ENCODE data around the gene MAPK12.
A peak's percentile ranks its signal among the peaks of the same experiment; 100 is the strongest.

Gene MAPK12

GRCh38 chr22:50236731-50237409 is 24.6 kb downstream of the MAPK12 start:
- H3K9me3 ChIP-seq (ENCODE audit: insufficient read depth, low read depth, low read length) = no peaks in the 10 kb centered on the region
- H2AFZ ChIP-seq (ENCODE audit: low read length) = no peak overlapping the region
- TF ChIP-seq CTCF (conservative IDR thresholded peaks at IDR 0.05; ENCODE audit: low read length) (peak; percentile 64), EZH2phosphoT487 (IDR thresholded peaks at IDR 0.05; ENCODE audit: borderline replicate concordance) (no peak)
- no peak overlapping the region for H3K9ac ChIP-seq (ENCODE audit: low read depth, low read length, poor library complexity, severe bottlenecking)
- peaks cover 7% of the 10 kb centered on the region for H4K20me1 ChIP-seq (ENCODE audit: insufficient read depth, low read length, poor library complexity, severe bottlenecking)
- H3K27me3 ChIP-seq (ENCODE audit: insufficient read depth, low read length, poor library complexity, severe bottlenecking) = no peaks in the 10 kb centered on the region
- peaks cover 10% of the 10 kb centered on the region for H3K4me1 ChIP-seq (ENCODE audit: insufficient read depth, low read length, poor library complexity, severe bottlenecking)
- no peaks in the 10 kb centered on the region for H3F3A ChIP-seq (ENCODE audit: low read depth)
- H3K4me3 ChIP-seq (ENCODE audit: low read length, poor library complexity, severe bottlenecking) = no peak overlapping the region
- peaks cover 53% of the 10 kb centered on the region; the same call in 1 of the 2 replicates for H3K79me2 ChIP-seq (ENCODE audit: insufficient read depth, low read length)
- no peaks in the 10 kb centered on the region for H3K9me2 ChIP-seq (replicated peaks; ENCODE audit: low read depth, low read length)
- H3K4me2 ChIP-seq (ENCODE audit: low read depth, low read length, poor library complexity, severe bottlenecking) = no peak overlapping the region
- H3K36me3 ChIP-seq (ENCODE audit: insufficient read depth, low read length) = peaks cover 9% of the 10 kb centered on the region; the same call in 1 of the 2 replicates

GRCh38 chr22:50233223-50233622 is 28.3 kb downstream of the MAPK12 start:
- H3K9me3 ChIP-seq (ENCODE audit: insufficient read depth, low read depth, low read length) = no peaks in the 10 kb centered on the region
- H3F3A ChIP-seq (ENCODE audit: low read depth) = no peaks in the 10 kb centered on the region
- H3K79me2 ChIP-seq (ENCODE audit: insufficient read depth, low read length) = peaks cover 23% of the 10 kb centered on the region; the same call in 1 of the 2 replicates
- no peaks in the 10 kb centered on the region for H3K9me2 ChIP-seq (replicated peaks; ENCODE audit: low read depth, low read length)
- H2AFZ ChIP-seq (ENCODE audit: low read length) = no peak overlapping the region
- H4K20me1 ChIP-seq (ENCODE audit: insufficient read depth, low read length, poor library complexity, severe bottlenecking) = no peaks in the 10 kb centered on the region
- no peak overlapping the region for H3K4me2 ChIP-seq (ENCODE audit: low read depth, low read length, poor library complexity, severe bottlenecking)
- no peak overlapping the region for H3K4me3 ChIP-seq (ENCODE audit: low read length, poor library complexity, severe bottlenecking)
- TF ChIP-seq CTCF (conservative IDR thresholded peaks at IDR 0.05; ENCODE audit: low read length) = no peak
- TF ChIP-seq EZH2phosphoT487 (IDR thresholded peaks at IDR 0.05; ENCODE audit: borderline replicate concordance) = no peak
- H3K36me3 ChIP-seq (ENCODE audit: insufficient read depth, low read length) = peaks cover 9% of the 10 kb centered on the region; the same call in 1 of the 2 replicates
- H3K9ac ChIP-seq (ENCODE audit: low read depth, low read length, poor library complexity, severe bottlenecking) = no peak overlapping the region
- H3K4me1 ChIP-seq (ENCODE audit: insufficient read depth, low read length, poor library complexity, severe bottlenecking) = no peaks in the 10 kb centered on the region
- H3K27me3 ChIP-seq (ENCODE audit: insufficient read depth, low read length, poor library complexity, severe bottlenecking) = no peaks in the 10 kb centered on the region

- Histone ChIP-seq H3K4me3 (ENCODE audit: low read length, poor library complexity, severe bottlenecking) (no peak overlapping the region), H3K9ac (ENCODE audit: low read depth, low read length, poor library complexity, severe bottlenecking) (no peak overlapping the region), H3K9me2 (replicated peaks; ENCODE audit: low read depth, low read length) (no peaks in the 10 kb centered on the region), H3K36me3 (ENCODE audit: insufficient read depth, low read length) (peaks cover 9% of the 10 kb centered on the region; the same call in 1 of the 2 replicates), H3F3A (ENCODE audit: low read depth) (no peaks in the 10 kb centered on the region), H3K4me1 (ENCODE audit: insufficient read depth, low read length, poor library complexity, severe bottlenecking) (no peaks in the 10 kb centered on the region), H3K4me2 (ENCODE audit: low read depth, low read length, poor library complexity, severe bottlenecking) (no peak overlapping the region), H3K79me2 (ENCODE audit: insufficient read depth, low read length) (peaks cover 22% of the 10 kb centered on the region; the same call in 1 of the 2 replicates), H3K27me3 (ENCODE audit: insufficient read depth, low read length, poor library complexity, severe bottlenecking) (no peaks in the 10 kb centered on the region), H2AFZ (ENCODE audit: low read length) (no peak overlapping the region), H4K20me1 (ENCODE audit: insufficient read depth, low read length, poor library complexity, severe bottlenecking) (no peaks in the 10 kb centered on the region), H3K9me3 (ENCODE audit: insufficient read depth, low read depth, low read length) (no peaks in the 10 kb centered on the region)
- no peak for TF ChIP-seq CTCF (conservative IDR thresholded peaks at IDR 0.05; ENCODE audit: low read length)
- TF ChIP-seq EZH2phosphoT487 (IDR thresholded peaks at IDR 0.05; ENCODE audit: borderline replicate concordance) = no peak
Observed at GRCh38 chr22:50232481-50233151, 28.9 kb downstream of the MAPK12 start.
